GM19372 (cell line): ENCODE results near the gene DIAPH1.
A peak's percentile ranks its signal among the peaks of the same experiment; 100 is the strongest.

Experiments
- ATAC-seq: cut with Tn5 transposase; IDR thresholded peaks from one replicate; pipeline ENCODE4 v1.9.1; 2021; ENCODE audit warnings: mild to moderate bottlenecking, low read depth, moderate library complexity; ENCODE audit not compliant: unreplicated experiment

Gene DIAPH1

DNA sequence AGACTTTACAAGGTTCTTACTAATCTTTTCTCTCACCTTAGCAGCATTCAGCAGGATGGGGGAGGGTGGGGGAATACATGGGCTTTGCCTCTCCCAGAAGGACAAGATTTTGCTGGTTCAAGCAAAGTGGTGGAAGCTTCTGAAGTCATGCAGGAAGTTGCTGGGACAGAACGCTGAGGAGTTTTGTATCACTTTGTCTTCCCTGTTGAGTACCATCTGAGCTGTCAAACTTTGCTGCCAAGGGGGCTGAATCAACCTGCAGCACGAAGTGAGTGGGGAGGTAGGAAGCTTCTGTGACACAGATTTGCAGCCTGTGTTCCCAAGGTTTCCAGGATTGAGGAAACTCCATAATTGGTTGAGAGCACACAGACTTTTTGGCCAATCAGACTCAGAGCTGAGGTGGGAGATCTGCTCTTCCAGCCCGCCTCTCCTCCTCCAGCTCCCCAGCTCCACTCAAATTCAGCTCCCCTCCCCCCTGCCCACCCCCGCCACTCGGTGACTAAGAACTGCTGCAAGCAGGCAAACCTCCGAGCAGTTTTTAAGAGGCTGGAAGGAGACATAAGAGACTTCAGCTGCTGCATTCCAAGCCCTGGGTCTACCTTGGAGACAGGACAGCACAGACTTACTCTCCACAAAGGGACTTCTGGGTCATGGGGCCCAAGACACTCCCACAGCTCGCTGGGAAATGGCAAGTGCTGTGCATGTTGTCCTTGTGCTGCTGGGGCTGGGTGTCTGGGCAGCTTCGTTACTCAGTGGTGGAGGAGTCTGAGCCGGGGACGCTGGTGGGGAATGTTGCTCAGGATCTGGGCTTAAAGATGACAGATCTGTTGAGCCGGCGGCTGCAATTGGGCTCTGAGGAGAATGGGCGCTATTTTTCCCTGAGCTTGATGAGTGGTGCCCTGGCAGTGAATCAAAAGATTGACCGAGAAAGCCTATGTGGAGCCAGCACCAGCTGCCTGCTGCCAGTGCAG is 129.9 kb downstream of the DIAPH1 start, which contains the start of gene PCDHGC5:
Gene PCDHGC5, plus strand, starts transcription at position 491 of the 971 bp plus-strand sequence. Its CDS starts 160 bp downstream, at position 651.
- ATAC-seq: no peak

DNA sequence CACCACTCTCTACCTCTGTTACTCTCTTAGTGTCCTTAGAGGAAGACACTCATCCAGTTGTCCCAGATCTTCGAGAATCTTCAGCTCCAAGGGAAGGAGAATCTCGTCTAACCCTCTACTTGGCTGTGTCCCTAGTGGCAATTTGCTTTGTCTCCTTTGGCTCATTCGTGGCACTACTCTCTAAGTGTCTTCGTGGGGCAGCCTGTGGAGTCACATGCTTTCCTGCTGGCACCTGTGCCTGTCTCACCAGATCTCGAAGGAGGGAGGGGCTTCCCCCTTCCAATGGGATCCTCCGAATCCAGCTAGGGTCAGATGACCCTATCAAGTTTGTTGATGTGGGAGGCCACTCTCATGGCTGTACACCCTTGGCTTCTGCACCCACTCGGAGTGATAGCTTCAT is 131.7 kb downstream of the DIAPH1 start:
- no peak for ATAC-seq

DNA sequence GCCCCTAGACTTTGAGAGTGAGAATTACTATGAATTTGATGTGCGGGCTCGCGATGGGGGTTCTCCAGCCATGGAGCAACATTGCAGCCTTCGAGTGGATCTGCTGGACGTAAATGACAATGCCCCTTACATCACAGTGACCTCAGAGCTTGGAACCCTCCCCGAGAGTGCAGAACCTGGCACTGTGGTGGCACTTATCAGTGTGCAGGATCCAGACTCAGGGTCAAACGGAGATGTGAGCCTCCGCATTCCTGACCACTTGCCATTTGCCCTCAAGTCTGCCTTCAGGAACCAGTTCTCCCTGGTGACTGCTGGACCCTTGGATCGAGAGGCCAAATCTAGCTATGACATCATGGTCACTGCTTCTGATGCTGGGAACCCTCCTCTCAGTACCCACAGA is 132.7 kb downstream of the DIAPH1 start:
- no peak for ATAC-seq

DNA sequence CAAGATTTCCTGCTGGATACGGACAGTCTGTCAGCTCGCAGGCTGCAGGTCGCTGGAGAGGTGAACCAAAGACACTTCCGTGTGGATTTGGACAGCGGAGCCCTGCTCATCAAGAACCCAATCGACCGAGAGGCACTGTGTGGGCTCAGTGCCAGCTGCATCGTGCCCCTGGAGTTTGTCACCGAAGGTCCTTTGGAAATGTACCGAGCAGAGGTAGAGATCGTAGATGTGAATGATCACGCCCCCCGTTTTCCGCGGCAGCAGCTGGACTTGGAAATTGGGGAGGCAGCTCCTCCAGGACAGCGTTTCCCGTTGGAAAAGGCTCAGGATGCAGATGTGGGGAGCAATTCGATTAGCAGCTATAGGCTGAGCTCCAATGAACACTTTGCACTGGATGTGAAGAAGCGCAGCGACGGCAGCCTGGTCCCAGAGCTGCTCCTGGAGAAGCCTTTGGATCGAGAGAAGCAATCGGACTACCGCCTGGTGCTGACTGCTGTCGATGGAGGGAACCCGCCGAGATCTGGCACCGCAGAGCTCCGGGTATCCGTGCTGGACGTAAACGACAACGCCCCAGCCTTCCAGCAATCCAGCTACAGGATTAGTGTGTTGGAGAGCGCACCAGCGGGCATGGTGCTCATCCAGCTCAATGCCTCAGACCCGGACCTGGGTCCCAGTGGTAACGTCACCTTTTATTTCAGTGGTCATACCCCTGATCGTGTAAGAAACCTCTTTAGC is 133.3 kb downstream of the DIAPH1 start:
- ATAC-seq: no peak

DNA sequence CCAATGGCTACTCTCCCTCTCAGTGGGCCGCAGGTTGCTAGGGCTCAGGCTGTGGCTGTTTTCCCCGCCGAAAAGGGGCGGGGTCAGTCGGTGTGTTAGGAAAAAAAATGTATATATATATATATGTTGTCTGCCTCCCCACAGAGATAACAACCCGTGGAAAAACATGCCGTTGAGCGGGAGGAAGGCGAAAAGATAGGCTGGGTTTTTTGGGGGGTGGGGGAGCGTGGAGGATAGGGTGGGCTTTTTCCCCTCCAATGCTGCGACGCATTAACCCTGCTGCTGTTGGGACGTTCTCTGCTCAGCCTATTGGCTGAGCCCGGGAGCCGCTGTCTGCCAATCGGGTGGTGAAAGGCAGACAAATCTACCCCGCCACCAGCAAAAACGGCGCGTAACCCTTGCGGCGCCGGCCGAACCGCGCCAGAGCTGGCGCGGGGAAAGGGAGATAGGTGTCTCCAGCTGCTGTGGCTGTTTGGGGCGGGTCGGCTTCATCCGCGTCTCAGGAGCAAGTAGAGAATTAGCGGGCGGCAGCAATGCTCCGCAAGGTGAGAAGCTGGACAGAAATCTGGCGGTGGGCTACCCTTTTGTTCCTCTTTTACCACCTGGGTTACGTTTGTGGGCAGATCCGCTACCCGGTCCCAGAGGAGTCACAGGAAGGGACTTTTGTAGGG is 134.0 kb downstream of the DIAPH1 start, which contains the start of gene PCDHGC4:
Gene PCDHGC4, plus strand, starts transcription at position 390 of the 671 bp plus-strand sequence. Its CDS starts 144 bp downstream, at position 534.
- ATAC-seq: no peak

DNA sequence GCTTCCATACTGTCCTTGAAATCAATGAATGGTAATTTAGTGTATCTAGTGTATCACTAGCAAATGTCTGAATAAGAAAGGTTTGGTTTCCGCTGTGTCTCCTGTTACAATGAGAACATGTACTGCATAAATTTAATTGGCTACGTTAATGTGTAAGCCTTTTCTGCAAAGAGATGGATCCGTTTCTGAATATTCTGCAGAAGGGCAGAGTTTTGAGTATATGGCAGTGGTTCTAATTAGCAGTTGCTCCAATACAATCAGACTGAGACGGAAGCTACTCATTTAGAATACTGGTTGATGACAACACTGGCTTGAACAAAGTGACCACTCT is 134.5 kb downstream of the DIAPH1 start:
- ATAC-seq: no peak

DNA sequence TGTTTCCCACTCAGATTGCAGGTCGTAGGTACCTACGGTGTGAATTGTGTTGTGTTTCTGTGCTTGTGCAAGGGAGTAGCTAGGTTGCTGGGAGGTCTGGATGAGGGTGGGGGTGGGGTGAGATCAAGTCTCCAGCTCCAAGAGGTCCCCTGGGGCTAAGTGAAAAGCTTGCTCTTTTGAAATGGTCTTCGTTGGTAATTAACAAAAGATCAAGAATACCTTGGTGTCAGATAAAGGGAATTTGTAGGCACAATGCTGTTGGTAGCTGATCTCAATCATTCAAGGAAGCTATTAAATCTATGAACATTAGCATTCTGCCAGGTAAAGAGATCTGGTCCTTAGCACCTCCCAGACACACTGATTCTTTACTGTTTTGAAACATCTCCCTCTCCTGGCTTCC is 134.9 kb downstream of the DIAPH1 start:
- no peak for ATAC-seq

DNA sequence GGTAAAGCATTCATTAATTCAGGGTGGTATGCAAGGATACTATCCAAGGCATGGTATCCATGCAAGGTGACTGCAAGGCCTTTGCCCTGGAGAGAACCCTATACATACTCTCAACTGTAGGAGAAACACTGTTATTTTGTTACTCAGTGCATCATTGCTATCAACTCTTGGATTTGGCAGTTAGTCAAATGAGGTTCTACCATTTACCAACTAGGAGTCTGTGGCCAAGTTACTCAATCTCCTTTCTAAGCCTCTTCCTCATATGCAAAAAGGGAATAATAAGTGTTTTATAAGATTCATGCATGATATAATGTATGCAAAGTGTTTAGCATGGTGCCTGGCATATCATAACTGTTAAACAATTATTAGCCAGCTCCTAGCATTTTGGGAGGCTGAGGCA is 139.0 kb downstream of the DIAPH1 start:
- ATAC-seq: no peak

DNA sequence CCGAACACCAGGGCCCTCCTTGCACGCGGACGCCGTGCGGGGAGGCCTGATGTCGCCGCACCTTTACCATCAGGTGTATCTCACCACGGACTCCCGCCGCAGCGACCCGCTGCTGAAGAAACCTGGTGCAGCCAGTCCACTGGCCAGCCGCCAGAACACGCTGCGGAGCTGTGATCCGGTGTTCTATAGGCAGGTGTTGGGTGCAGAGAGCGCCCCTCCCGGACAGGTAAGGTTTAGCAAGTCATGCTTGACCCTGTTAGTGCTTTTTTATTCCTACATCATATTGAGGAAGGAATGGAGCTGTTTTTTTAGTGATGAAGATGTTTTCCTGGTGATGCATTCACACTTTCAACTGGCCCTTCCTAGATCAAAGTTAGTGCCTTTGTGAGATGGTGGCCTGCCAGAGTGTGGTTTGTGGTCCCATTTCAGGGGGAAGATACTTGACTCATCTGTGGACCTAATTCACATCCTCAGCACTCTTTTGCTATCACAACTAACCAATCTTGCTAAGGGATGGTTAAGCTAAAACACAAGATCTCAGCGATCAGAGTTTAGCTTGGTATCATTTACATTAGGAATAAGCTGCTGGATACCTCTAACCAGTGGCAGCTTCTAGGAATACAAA is 140.4 kb downstream of the DIAPH1 start:
- ATAC-seq: no peak

DNA sequence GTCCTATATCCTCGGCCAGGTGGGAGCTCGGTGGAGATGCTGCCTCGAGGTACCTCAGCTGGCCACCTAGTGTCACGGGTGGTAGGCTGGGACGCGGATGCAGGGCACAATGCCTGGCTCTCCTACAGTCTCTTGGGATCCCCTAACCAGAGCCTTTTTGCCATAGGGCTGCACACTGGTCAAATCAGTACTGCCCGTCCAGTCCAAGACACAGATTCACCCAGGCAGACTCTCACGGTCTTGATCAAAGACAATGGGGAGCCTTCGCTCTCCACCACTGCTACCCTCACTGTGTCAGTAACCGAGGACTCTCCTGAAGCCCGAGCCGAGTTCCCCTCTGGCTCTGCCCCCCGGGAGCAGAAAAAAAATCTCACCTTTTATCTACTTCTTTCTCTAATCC is 141.0 kb downstream of the DIAPH1 start:
- no peak for ATAC-seq

DNA sequence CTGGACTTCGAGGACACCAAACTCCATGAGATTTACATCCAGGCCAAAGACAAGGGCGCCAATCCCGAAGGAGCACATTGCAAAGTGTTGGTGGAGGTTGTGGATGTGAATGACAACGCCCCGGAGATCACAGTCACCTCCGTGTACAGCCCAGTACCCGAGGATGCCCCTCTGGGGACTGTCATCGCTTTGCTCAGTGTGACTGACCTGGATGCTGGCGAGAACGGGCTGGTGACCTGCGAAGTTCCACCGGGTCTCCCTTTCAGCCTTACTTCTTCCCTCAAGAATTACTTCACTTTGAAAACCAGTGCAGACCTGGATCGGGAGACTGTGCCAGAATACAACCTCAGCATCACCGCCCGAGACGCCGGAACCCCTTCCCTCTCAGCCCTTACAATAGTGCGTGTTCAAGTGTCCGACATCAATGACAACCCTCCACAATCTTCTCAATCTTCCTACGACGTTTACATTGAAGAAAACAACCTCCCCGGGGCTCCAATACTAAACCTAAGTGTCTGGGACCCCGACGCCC is 141.7 kb downstream of the DIAPH1 start:
- no peak for ATAC-seq

DNA sequence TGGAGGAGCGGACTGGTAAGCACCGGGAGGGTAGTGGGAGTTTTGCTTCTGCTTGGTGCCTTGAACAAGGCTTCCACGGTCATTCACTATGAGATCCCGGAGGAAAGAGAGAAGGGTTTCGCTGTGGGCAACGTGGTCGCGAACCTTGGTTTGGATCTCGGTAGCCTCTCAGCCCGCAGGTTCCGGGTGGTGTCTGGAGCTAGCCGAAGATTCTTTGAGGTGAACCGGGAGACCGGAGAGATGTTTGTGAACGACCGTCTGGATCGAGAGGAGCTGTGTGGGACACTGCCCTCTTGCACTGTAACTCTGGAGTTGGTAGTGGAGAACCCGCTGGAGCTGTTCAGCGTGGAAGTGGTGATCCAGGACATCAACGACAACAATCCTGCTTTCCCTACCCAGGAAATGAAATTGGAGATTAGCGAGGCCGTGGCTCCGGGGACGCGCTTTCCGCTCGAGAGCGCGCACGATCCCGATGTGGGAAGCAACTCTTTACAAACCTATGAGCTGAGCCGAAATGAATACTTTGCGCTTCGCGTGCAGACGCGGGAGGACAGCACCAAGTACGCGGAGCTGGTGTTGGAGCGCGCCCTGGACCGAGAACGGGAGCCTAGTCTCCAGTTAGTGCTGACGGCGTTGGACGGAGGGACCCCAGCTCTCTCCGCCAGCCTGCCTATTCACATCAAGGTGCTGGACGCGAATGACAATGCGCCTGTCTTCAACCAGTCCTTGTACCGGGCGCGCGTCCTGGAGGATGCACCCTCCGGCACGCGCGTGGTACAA is 142.5 kb downstream of the DIAPH1 start:
- ATAC-seq: peak; percentile 20

DNA sequence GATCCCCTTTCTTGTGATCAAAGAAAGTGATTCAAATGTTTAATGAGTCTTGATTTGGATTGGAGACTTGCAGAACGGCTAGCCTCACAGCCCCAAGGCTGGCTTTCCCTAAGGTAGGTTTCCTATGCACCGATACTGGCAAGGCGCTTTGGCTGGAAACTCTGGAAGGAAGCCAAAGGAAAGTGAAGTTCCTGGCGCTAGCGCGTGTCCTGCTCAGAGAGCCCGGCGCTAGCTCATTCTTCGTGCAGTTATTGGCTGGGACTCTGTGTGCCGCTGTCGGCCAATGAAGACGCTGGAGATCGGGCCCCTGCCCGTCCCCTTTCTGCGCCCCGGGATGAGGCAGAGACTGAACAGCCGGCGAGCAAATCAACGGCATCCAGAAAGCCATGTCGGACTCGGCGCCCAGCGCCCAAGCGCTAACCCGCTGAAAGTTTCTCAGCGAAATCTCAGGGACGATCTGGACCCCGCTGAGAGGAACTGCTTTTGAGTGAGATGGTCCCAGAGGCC is 143.1 kb downstream of the DIAPH1 start, which contains the start of gene PCDHGC3:
Gene PCDHGC3, plus strand, starts transcription at position 342 of the 507 bp plus-strand sequence. Its CDS starts 151 bp downstream, at position 493.
- ATAC-seq: peak; percentile 95

DNA sequence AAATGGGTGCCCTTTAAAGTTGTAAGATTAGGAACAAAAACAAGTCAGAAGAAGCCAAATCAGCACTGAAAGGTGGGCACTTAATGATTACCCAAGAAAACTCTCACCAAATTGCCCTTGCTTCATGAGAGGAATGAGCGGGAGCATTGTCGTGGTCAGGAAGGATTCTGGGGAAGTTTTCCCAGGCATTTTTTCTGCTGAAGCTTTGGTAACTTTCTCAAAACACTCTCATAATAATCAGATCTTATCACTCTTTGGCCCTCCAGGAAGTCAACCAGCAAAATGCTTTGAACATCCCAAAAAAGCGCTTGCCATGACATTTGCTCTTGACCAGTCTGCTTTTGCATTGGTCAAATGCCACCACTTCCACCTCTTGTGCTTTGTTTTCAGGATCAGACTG is 153.4 kb downstream of the DIAPH1 start:
- ATAC-seq: no peak
